Measurements from ENCODE around the gene PLXNA2.

GRCh38 chr1:208029381-208030287, 214.6 kb downstream of the PLXNA2 start:
- no peak for TF ChIP-seq CTCF (IDR thresholded peaks at IDR 0.05)
- no peak for TF ChIP-seq POLR2A (IDR thresholded peaks at IDR 0.05)
